ENCODE results near the gene SEC24B. TPM values are rescaled to one million over a fixed set of nuclear protein-coding genes. Genes with fewer than 3 reads are reported as not detected.
"Not testable (repeated sequence)": the region's sequence is repeated elsewhere in the genome, so short reads cannot be mapped to it uniquely, and the experiment has no call there.

SEC24B gene
- total RNA-seq, 1 experiment from 2014 or later: 21.1 TPM

DNA sequence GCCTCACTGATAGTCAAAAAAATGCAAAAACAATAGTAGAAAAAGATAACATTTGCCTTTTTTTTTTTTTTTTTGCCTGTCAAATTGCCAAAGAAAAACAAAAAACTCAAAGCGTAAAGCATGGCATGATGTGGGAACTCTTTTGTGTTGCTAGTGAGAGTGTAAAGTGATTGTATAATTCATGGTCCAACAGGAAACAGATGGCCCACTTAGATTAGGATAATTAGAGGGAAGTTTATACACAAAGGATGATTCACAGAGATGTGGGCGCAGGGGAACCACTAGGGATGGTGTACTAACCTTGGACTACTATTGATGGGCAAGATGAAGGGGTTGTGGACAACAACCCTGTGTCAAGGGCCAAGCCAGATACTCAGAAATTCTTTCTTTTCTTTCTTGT lies 142.8 kb downstream of the SEC24B start:
- DNase-seq (ENCODE audit: low read depth): peak; percentile 69

GRCh38 chr4:109578846-109579245 lies 145.2 kb downstream of the SEC24B start:
- DNase-seq (ENCODE audit: low read depth): no peak

- not testable (repeated sequence) for DNase-seq (ENCODE audit: low read depth)
Observed at GRCh38 chr4:109579997-109580396, 146.4 kb downstream of the SEC24B start.

- no peak for DNase-seq (ENCODE audit: low read depth)
Observed at GRCh38 chr4:109588176-109588575, 154.6 kb downstream of the SEC24B start.

DNA sequence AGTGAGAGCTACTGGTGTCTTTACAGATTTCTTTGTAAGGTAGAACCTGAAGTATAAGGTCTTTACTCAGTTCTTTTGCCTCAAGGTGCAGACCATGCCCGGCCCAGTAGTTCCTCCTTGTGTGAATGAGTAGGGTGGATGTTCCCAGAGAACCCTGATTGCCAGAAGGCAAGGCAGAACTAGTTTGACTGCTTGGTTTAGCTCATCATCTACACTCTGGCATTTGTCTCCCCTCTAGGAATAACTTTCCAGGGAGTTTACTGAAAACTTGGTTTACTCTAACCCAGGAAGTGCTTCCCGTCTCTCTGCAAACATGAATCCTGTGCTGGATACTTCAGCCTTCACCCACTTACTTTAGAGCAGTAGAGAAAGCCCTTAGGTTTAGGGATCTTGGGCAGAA lies 155.5 kb downstream of the SEC24B start:
- DNase-seq (ENCODE audit: low read depth): no peak

DNA sequence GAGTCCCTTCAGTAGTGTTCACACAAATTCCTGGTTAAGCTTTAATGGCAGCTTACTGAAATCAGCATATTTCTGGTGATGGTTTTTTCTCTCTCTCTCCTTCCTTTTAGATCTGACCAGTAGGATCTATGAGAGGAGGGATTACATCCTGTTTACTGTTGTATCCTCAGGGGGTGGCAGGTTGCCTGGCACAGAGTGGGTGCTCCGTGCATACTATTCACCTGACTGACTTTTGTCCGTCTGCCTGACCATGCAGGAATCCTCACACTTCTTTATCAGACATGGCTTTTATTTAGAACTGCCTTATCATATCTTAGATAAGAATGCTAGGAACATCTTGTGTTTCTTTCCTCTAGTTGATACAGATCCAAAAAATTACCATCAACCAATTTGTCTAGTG lies 156.0 kb downstream of the SEC24B start:
- DNase-seq (ENCODE audit: low read depth): no peak

Other genes with a start within 250 kb of the SEC24B start
- gene COL25A1, start 131.2 kb upstream of the SEC24B start, total RNA-seq (2014; rRNA removed; shearing (Covaris generic)): not detected in 2 replicates
- 47.5 and 51.3 TPM in 2 replicates for gene MCUB, start 126.4 kb downstream of the SEC24B start, total RNA-seq (2014; rRNA removed; shearing (Covaris generic))

All from RPMI7951 (cell line).